Suprapubic skin (tissue), 4 donors: ENCODE results near the gene PEDS1.

ENCODE experiments used
- CTCF ChIP-seq, 2 donors: fragments of 200-600 bp in 1 of 2; fragments of 450-650 bp in 1 of 2; sonication (generic) in 1 of 2; IDR thresholded peaks; one replicate each; pipeline ENCODE4 v1.5.1; 2016 to 2019; ENCODE audit warnings: antibody characterized with exemption in 2 of 2, mild to moderate bottlenecking in 1 of 2, moderate library complexity in 1 of 2
- POLR2A ChIP-seq, 2 donors: fragments of 450-650 bp; IDR thresholded peaks; one replicate each; pipeline ENCODE4 v1.6.1; 2017; ENCODE audit warnings: antibody characterized with exemption in 2 of 2, mild to moderate bottlenecking in 2 of 2, moderate library complexity in 2 of 2
- POLR2AphosphoS5 ChIP-seq, 3 donors: sonication (generic); formaldehyde crosslinking; IDR thresholded peaks; one replicate each; pipeline ENCODE4 v1.6.1; 2017; ENCODE audit warnings: antibody characterized with exemption in 3 of 3

GRCh38 chr20:50115591-50116367, 37.7 kb downstream of the PEDS1 start:
- TF ChIP-seq CTCF (IDR thresholded peaks at IDR 0.05) = no peak
- no peak for TF ChIP-seq POLR2A (IDR thresholded peaks at IDR 0.05)
- peak in 1 of 3 donors; percentile 20 for TF ChIP-seq POLR2AphosphoS5 (IDR thresholded peaks at IDR 0.05)
